ENCODE measurements around the gene NUCKS1. TPM values are rescaled to one million over a fixed set of nuclear protein-coding genes. Genes with fewer than 3 reads are reported as not detected.

NUCKS1 gene
- total RNA-seq, 1 experiment from 2014 or later = 401 TPM

- CTCF ChIA-PET = no interaction called here
- no peak for DNase-seq (ENCODE audit: low spot score)
Observed at GRCh38 chr1:205770618-205771017, 20.6 kb upstream of the NUCKS1 start.

More at GRCh38 chr1:205770618-205771017, 20.6 kb upstream of the NUCKS1 start:
- no peak for TF ChIP-seq ZNF671 (CRISPR knock-in tag; IDR thresholded peaks at IDR 0.05)
- TF ChIP-seq IRF1 (CRISPR knock-in tag; IDR thresholded peaks at IDR 0.05) = no peak
- no peak for TF ChIP-seq ZNF281 (CRISPR knock-in tag; IDR thresholded peaks at IDR 0.05)
- no peak for TF ChIP-seq ZNF416 (CRISPR knock-in tag; IDR thresholded peaks at IDR 0.05)
- TF ChIP-seq NFYB (CRISPR knock-in tag; conservative IDR thresholded peaks at IDR 0.05; ENCODE audit: low read depth) = no peak
- no peak for TF ChIP-seq NR3C1 (CRISPR knock-in tag; conservative IDR thresholded peaks at IDR 0.05; ENCODE audit: low read depth)
- TF ChIP-seq HMGA2 (CRISPR knock-in tag; IDR thresholded peaks at IDR 0.05) = no peak
- no peak for TF ChIP-seq TP53 (CRISPR knock-in tag; IDR thresholded peaks at IDR 0.05)
- no peak for TF ChIP-seq MLX (CRISPR knock-in tag; IDR thresholded peaks at IDR 0.05)
- no peak for TF ChIP-seq ZMAT4 (CRISPR knock-in tag; IDR thresholded peaks at IDR 0.05)
- TF ChIP-seq SP1 (CRISPR knock-in tag; conservative IDR thresholded peaks at IDR 0.05) = no peak
- no peak for TF ChIP-seq ZNF532 (CRISPR knock-in tag; IDR thresholded peaks at IDR 0.05; ENCODE audit: borderline replicate concordance)
- no peak for TF ChIP-seq ELF4 (CRISPR knock-in tag; IDR thresholded peaks at IDR 0.05; ENCODE audit: low read depth)
- Mint-ChIP-seq H3K4me3 (no peak overlapping the region), H3K9me3 (peaks cover 3% of the 10 kb centered on the region), H3K36me3 (no peaks in the 10 kb centered on the region), H3K4me1 (peaks cover 13% of the 10 kb centered on the region), H3K27ac (no peak overlapping the region), H3K27me3 (ENCODE audit: low read depth) (peaks cover 36% of the 10 kb centered on the region)
- POLR2A ChIA-PET = no interaction called here
- no peak for ATAC-seq
